IMR-90 (cell line): ENCODE data around the gene VPS13A. TPM values are rescaled to one million over a fixed set of nuclear protein-coding genes. Genes with fewer than 3 reads are reported as not detected.

Source experiments
- ATAC-seq: fragments of 200-7000 bp; cut with Tn5 transposase; 2 replicates; pipeline ENCODE4 v1.9.1; 2020; ENCODE audit warnings: low read depth, mild to moderate bottlenecking, moderate library complexity
- BruUV-seq: library from RNA; stranded (reverse); fragments of 400-500 nt; replicated peaks from 2 replicates; lab custom pipeline; 2021; lab: Mats Ljungman, UMichigan
- CTCF ChIA-PET: fragments of 300-600 bp; formaldehyde crosslinking; extraction: SDS; loops from one replicate; lab custom pipeline; 2021; ENCODE audit warnings: antibody characterized with exemption; lab: Yijun Ruan, JAX
- POLR2A ChIA-PET: fragments of 300-600 bp; sonication (Branson Sonifier 250); formaldehyde crosslinking; loops from one replicate; lab custom pipeline; 2022; ENCODE audit warnings: antibody characterized with exemption; ENCODE audit not compliant: unreplicated experiment; lab: Charles Lee
- DNase-seq: peaks from one replicate; pipeline ENCODE4 v3.0.0; 2013
- H2AFZ ChIP-seq: replicated peaks from 2 replicates; pipeline ENCODE3; 2013; ENCODE audit warnings: low read length, mild to moderate bottlenecking; ENCODE audit not compliant: poor library complexity
- H2AK5ac ChIP-seq: 2 replicates; pipeline ENCODE4 v1.6.1; 2013; ENCODE audit warnings: low read depth, low read length, inconsistent platforms
- H2AK9ac ChIP-seq: replicated peaks from 2 replicates; pipeline ENCODE3; 2013; ENCODE audit warnings: mild to moderate bottlenecking, low read depth, low read length, moderate library complexity; ENCODE audit not compliant: poor library complexity
- H2BK120ac ChIP-seq: 2 replicates; pipeline ENCODE4 v1.6.1; 2013; ENCODE audit warnings: low read depth, low read length, inconsistent platforms
- H2BK15ac ChIP-seq: 3 replicates; pipeline ENCODE4 v1.6.1; 2013; ENCODE audit warnings: low read depth, low read length, inconsistent platforms
- H2BK20ac ChIP-seq: 2 replicates; pipeline ENCODE4 v1.6.1; 2013; ENCODE audit warnings: low read depth, mild to moderate bottlenecking, inconsistent platforms, low read length, moderate library complexity
- H2BK5ac ChIP-seq: 2 replicates; pipeline ENCODE4 v1.6.1; 2013; ENCODE audit warnings: mild to moderate bottlenecking, low read depth, low read length, inconsistent platforms; ENCODE audit not compliant: poor library complexity, severe bottlenecking
- H3K14ac ChIP-seq: replicated peaks from 2 replicates; pipeline ENCODE4 v1.6.1; 2013; ENCODE audit warnings: low read depth, low read length, inconsistent platforms
- H3K18ac ChIP-seq: 2 replicates; pipeline ENCODE4 v1.6.1; 2013; ENCODE audit warnings: low read depth, low read length, control low read depth
- H3K23ac ChIP-seq: 2 replicates; pipeline ENCODE4 v1.6.1; 2013; ENCODE audit warnings: low read depth, low read length, inconsistent platforms
- H3K27ac ChIP-seq: 2 replicates; pipeline ENCODE4 v1.5.1; 2013; ENCODE audit warnings: mild to moderate bottlenecking, control low read depth, low read length; ENCODE audit not compliant: insufficient read depth
- H3K27me3 ChIP-seq: 2 replicates; pipeline ENCODE4 v1.6.1; 2013; ENCODE audit warnings: low read length; ENCODE audit not compliant: control insufficient read depth, insufficient read depth
- H3K36me3 ChIP-seq: 2 replicates; pipeline ENCODE4 v1.6.1; 2013; ENCODE audit warnings: low read length, mixed read lengths; ENCODE audit not compliant: control insufficient read depth, insufficient read depth
- H3K4ac ChIP-seq: 2 replicates; pipeline ENCODE4 v1.6.1; 2013; ENCODE audit warnings: low read depth, low read length, inconsistent platforms
- H3K4me1 ChIP-seq: 2 replicates; pipeline ENCODE4 v1.6.1; 2013; ENCODE audit warnings: low read length, mixed read lengths; ENCODE audit not compliant: control insufficient read depth, insufficient read depth
- H3K4me2 ChIP-seq: 2 replicates; pipeline ENCODE4 v1.6.1; 2013; ENCODE audit warnings: low read depth, mild to moderate bottlenecking, control low read depth, low read length, moderate library complexity
- H3K4me3 ChIP-seq: 2 replicates; pipeline ENCODE4 v1.5.1; 2013; ENCODE audit warnings: low read depth, mild to moderate bottlenecking, control low read depth, low read length, moderate library complexity; ENCODE audit not compliant: insufficient read depth
- H3K56ac ChIP-seq: 2 replicates; pipeline ENCODE4 v1.6.1; 2013; ENCODE audit warnings: low read length, inconsistent platforms; ENCODE audit not compliant: insufficient read depth; ENCODE audit errors: extremely low read depth
- H3K79me1 ChIP-seq, 2 experiments: 2 replicates each; pipeline ENCODE4 v1.6.1; 2013; ENCODE audit warnings: low read length in 2 of 2, inconsistent platforms in 1 of 2, low read depth in 1 of 2
- H3K9ac ChIP-seq: 2 replicates; pipeline ENCODE4 v1.6.1; 2013; ENCODE audit warnings: low read depth, low read length, control low read depth
- H3K9me1 ChIP-seq: 2 replicates; pipeline ENCODE4 v1.6.1; 2013; ENCODE audit warnings: low read length, inconsistent platforms; ENCODE audit not compliant: insufficient read depth
- H3K9me3 ChIP-seq: 2 replicates; pipeline ENCODE4 v1.6.1; 2013; ENCODE audit warnings: low read length; ENCODE audit not compliant: control insufficient read depth, insufficient read depth
- H4K20me1 ChIP-seq: 2 replicates; pipeline ENCODE4 v1.6.1; 2013; ENCODE audit warnings: low read length, inconsistent platforms; ENCODE audit not compliant: insufficient read depth
- H4K5ac ChIP-seq: 2 replicates; pipeline ENCODE4 v1.6.1; 2013; ENCODE audit warnings: mild to moderate bottlenecking, low read depth, low read length, control low read depth
- H4K8ac ChIP-seq, 2 experiments: 2 replicates each; pipeline ENCODE4 v1.6.1; 2013; ENCODE audit warnings: low read depth in 2 of 2, low read length in 2 of 2, control low read depth in 1 of 2, inconsistent platforms in 1 of 2
- H4K91ac ChIP-seq: 2 replicates; pipeline ENCODE4 v1.6.1; 2013; ENCODE audit warnings: low read depth, low read length, inconsistent platforms; ENCODE audit not compliant: insufficient read depth
- CEBPB ChIP-seq: IDR thresholded peaks from 2 replicates; pipeline ENCODE4 v1.6.1; 2012; ENCODE audit warnings: low read depth, low read length, improper control_type of control experiment
- MAFK ChIP-seq: IDR thresholded peaks from 2 replicates; pipeline ENCODE4 v1.6.1; 2012; ENCODE audit warnings: low read depth, low read length, improper control_type of control experiment
- RCOR1 ChIP-seq: IDR thresholded peaks from 2 replicates; pipeline ENCODE4 v1.6.1; 2012; ENCODE audit warnings: mild to moderate bottlenecking, low read length, improper control_type of control experiment; ENCODE audit not compliant: insufficient replicate concordance
- WGBS, 2 experiments: methylation state at CpG; one replicate each; pipeline versions ENCODE4 v1.1.5 to v1.1.7; 2013; ENCODE audit warnings: missing lambda C conversion rate in 2 of 2; ENCODE audit not compliant: insufficient read length in 1 of 2; ENCODE audit errors: extremely low coverage in 2 of 2; 5-methylcytosine and 5-hydroxymethylcytosine counted together
- dilution Hi-C: fragments of 300-500 bp; cut with HindIII; formaldehyde crosslinking; loops from one replicate; pipeline ENCODE4 v1.14.3; 2018; ENCODE audit warnings: low sequenced_read_pairs; ENCODE audit not compliant: unreplicated experiment
- in situ Hi-C: fragments of 300-500 bp; cut with MboI; formaldehyde crosslinking; loops from 3 replicates; pipeline ENCODE4 v1.14.3; 2019; ENCODE audit warnings: low sequenced_read_pairs, inconsistent platforms, mixed read lengths
- intact Hi-C: fragments of 100-400 bp; cut with micrococcal nuclease; formaldehyde crosslinking; loops from 2 replicates; pipeline ENCODE4 v1.10.0; 2022
- polyA plus RNA-seq, 3 experiments: library from polyadenylated mRNA; depleted of rRNA; stranded (reverse); fragments of >200 nt; gene quantifications; 2 replicates each; pipeline ENCODE4 v1.2.3, GENCODE V29; 2012; ENCODE audit warnings: low replicate concordance in 1 of 3
- total RNA-seq: library from RNA; depleted of rRNA; stranded (reverse); fragments of >200 nt; gene quantifications from 2 replicates; pipeline ENCODE4 v1.2.3, GENCODE V29; 2012

The VPS13A gene
- total and polyA plus RNA-seq, 2 of the 4 experiments (the other 2 are of a cell fraction): 10.4 to 26.5 TPM

DNA sequence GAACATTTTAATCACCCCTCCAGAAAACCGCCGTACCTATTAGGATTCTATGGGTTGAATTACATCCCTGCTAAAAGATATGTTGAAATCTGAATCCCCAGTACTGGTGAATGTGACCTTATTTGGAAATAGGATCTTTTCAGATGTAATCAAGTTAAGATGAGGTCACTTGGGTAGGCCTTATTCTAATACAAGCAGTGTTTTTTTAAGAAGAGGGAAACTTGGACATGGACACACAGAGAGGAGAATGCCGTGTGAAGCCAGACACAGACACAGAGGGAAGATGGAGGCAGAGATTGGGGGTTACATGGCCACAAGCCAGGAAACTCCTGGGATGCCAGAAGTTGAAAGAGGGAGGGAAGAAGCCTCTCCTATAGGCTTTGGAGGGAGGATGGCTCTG lies 287.3 kb downstream of the VPS13A start:
- H3K4ac ChIP-seq: no peak overlapping the region
- H3K56ac ChIP-seq: no peak overlapping the region
- H4K8ac ChIP-seq: peak overlapping the region in 1 of 2 experiments; percentile 73; a peak in 2 of 4 replicates
- H4K20me1 ChIP-seq: no peaks in the 10 kb centered on the region
- POLR2A ChIA-PET: no interaction called here
- BruUV-seq: no TSS peak
- H2BK20ac ChIP-seq: no peak overlapping the region
- H2AK5ac ChIP-seq: no peak overlapping the region
- DNase-seq: peak; percentile 69
- in situ Hi-C loops (no loop called here), intact Hi-C loops (no loop called here), dilution Hi-C loops (no loop called here)
- H2BK5ac ChIP-seq: no peak overlapping the region
- no peaks in the 10 kb centered on the region for H3K27me3 ChIP-seq
- H3K18ac ChIP-seq: peak overlapping the region; percentile 6
- no peak for TF ChIP-seq RCOR1
- TF ChIP-seq MAFK: no peak
- no peak for TF ChIP-seq CEBPB
- peak overlapping the region; percentile 30; the same call in 1 of the 2 replicates for H4K5ac ChIP-seq
- no CpG with 5 or more reads among the region's 3 CpGs for WGBS, 2 experiments
- CTCF ChIA-PET: interaction anchor here (3.7 kb wide), 1 partner anchor 8 kb away, joined by 25 read pairs; no protein-coding TSS in a partner anchor
- no peaks in the 10 kb centered on the region for H3K36me3 ChIP-seq
- peak; percentile 41 for ATAC-seq
- no peaks in the 10 kb centered on the region for H3K9me1 ChIP-seq
- no peak overlapping the region for H3K4me2 ChIP-seq
- H2AK9ac ChIP-seq: no peak overlapping the region
- H3K9ac ChIP-seq: no peak overlapping the region
- H3K4me3 ChIP-seq: no peak overlapping the region
- H3K4me1 ChIP-seq: no peaks in the 10 kb centered on the region
- H2BK120ac ChIP-seq: no peak overlapping the region
- H3K23ac ChIP-seq: no peak overlapping the region
- H3K79me1 ChIP-seq: no peaks in the 10 kb centered on the region
- peak overlapping the region; percentile 65 for H3K27ac ChIP-seq
- no peak overlapping the region for H2BK15ac ChIP-seq
- no peak overlapping the region for H4K91ac ChIP-seq
- no peaks in the 10 kb centered on the region for H3K9me3 ChIP-seq
- H3K14ac ChIP-seq: no peak overlapping the region
- no peak overlapping the region for H2AFZ ChIP-seq
